GM19438 (cell line): Measurements from ENCODE around the gene DRAP1.

Source experiments
- ATAC-seq: cut with Tn5 transposase; IDR thresholded peaks from one replicate; pipeline ENCODE4 v1.9.1; 2021; ENCODE audit warnings: low read depth; ENCODE audit not compliant: unreplicated experiment

DRAP1 gene

GRCh38 chr11:65958774-65959420 is 39.7 kb downstream of the DRAP1 start:
- no peak for ATAC-seq

DNA sequence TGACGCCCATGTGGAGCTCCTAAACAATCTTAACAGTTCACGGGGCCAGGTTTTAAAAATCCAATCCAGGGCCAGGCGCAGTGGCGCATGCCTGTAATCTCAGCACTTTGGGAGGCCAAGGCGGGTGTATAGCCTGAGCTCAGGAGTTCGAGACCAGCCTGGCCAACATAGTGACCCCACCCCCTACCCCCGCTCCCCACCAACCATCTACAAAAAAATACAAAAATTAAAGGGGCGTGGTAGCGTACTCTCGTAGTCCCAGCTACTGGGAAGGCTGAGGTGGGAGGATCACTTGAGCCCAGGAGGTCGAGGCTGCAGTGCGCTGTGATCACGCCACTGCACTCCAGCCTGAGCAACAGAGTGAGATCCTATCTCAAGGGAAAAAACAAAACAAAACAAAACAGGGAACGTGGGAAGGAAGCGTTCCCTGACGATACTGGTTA is 41.6 kb downstream of the DRAP1 start:
- no peak for ATAC-seq

DNA sequence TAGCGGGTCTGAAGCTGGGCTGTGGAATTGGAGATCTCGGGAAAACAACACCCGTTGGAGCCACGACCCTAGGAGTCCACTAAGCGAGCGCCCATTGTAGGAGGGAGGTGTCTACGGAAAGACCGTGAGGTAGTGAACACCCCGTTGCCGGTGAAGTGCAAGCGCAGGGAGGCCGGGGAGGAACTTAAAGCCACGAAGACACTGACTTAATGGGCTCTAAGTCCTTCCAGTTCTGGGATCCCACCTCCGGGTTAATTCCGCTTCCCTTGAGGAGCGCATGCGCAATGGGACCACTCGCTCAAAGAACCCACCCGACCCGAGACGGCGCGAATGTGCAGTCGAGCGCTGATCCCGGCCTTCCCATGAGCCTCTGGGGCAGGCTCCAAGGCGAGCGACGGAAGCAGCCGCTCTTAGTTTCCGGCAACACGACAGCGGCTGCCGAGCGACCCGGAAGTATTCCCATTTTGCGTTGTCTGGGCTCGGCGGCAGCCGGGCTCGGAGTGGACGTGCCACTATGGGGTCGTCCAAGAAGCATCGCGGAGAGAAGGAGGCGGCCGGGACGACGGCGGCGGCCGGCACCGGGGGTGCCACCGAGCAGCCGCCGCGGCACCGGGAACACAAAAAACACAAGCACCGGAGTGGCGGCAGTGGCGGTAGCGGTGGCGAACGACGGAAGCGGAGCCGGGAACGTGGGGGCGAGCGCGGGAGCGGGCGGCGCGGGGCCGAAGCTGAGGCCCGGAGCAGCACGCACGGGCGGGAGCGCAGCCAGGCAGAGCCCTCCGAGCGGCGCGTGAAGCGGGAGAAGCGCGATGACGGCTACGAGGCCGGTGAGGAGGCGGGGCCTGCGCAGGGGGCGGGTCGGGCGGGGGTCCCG is 42.3 kb downstream of the DRAP1 start, which contains the start of gene SART1:
SART1 (plus strand) TSS at position 468 of the 874 bp plus-strand sequence; CDS start at position 515, 47 bp downstream.
- ATAC-seq = peak; percentile 65

- no peak for ATAC-seq
Observed at GRCh38 chr11:65962141-65962564, 42.9 kb downstream of the DRAP1 start.

DNA sequence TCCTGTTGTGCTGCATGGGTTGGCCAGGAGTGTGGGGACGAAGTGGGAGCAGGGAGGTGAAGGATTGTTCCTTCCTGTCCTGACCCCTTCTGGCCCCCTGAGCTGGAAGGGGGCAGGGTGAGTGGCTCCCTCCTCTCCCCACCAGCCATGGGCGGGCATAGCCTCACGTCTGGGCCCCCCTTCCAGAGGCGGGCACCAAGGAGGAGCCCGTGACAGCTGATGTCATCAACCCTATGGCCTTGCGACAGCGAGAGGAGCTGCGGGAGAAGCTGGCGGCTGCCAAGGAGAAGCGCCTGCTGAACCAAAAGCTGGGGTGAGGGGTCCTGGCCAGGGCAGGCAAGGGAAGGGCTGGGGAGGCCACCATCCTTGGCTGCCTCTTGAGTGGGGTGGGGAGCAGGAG is 45.7 kb downstream of the DRAP1 start:
- no peak for ATAC-seq

DNA sequence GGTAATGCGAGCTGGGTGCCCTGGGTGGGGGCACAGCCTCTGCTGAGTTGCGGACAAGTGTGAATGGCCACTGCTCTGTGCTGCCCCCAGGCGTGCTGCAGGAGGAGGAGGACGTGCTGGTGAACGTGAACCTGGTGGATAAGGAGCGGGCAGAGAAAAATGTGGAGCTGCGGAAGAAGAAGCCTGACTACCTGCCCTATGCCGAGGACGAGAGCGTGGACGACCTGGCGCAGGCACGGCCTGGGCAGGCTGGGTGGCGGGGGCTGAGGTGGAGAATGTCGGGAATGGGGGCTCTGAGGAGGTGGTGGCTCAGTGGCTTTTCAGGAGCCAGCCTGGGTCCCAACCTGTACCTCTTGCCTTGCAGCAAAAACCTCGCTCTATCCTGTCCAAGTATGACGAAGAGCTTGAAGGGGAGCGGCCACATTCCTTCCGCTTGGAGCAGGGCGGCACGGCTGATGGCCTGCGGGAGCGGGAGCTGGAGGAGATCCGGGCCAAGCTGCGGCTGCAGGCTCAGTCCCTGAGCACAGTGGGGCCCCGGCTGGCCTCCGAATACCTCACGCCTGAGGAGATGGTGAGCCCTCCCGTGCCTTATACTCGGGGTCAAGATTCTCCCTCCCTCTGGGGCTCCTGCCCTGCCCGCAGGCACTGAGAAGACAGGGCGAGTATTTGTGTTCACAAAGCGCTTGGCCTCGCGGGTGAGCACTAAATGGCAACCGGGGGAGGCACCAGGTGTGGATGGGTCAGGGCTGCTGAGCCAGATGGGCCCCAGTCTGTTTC is 46.9 kb downstream of the DRAP1 start:
- ATAC-seq = no peak

- no peak for ATAC-seq
Observed at GRCh38 chr11:65967329-65967934, 48.2 kb downstream of the DRAP1 start.

- no peak for ATAC-seq
Observed at GRCh38 chr11:65968600-65969482, 49.6 kb downstream of the DRAP1 start.
